ENCODE data around the gene DEFB131B.
A peak's percentile ranks its signal among the peaks of the same experiment; 100 is the strongest.

The DEFB131B gene

GRCh38 chr11:71914617-71915189, 36.5 kb downstream of the DEFB131B start:
- no peaks in the 10 kb centered on the region; the same call in 1 of the 2 replicates for H3K9me3 ChIP-seq
- H4K20me1 ChIP-seq, result no peaks in the 10 kb centered on the region
- no peak overlapping the region for H3K9ac ChIP-seq
- H3K27ac ChIP-seq, result peak overlapping the region; percentile 61; the same call in 1 of the 2 replicates
- peaks cover 76% of the 10 kb centered on the region for H3K36me3 ChIP-seq
- H3K4me1 ChIP-seq, result peaks cover 25% of the 10 kb centered on the region
- no peaks in the 10 kb centered on the region for H3K27me3 ChIP-seq
- H3K4me3 ChIP-seq, result no peak overlapping the region
- H3K4me2 ChIP-seq, result peak overlapping the region; percentile 56
- no peak for TF ChIP-seq Cebpa-rat (IDR thresholded peaks at IDR 0.05)

- Histone ChIP-seq H4K20me1 (no peaks in the 10 kb centered on the region), H3K27me3 (no peaks in the 10 kb centered on the region), H3K36me3 (peaks cover 73% of the 10 kb centered on the region), H3K4me3 (no peak overlapping the region), H3K4me2 (no peak overlapping the region), H3K9me3 (no peaks in the 10 kb centered on the region; the same call in 1 of the 2 replicates), H3K27ac (no peak overlapping the region), H3K9ac (no peak overlapping the region), H3K4me1 (peaks cover 36% of the 10 kb centered on the region)
- no peak for TF ChIP-seq Cebpa-rat (IDR thresholded peaks at IDR 0.05)
Measured at GRCh38 chr11:71917646-71918140, 39.4 kb downstream of the DEFB131B start.

GRCh38 chr11:71927820-71928736, 49.8 kb downstream of the DEFB131B start, which contains the start of gene XNDC1N:
Gene XNDC1N (minus strand): TSS chr11:71928594. CDS start chr11:71923353, 5,241 bp downstream.
- peaks cover 26% of the 10 kb centered on the region for H3K36me3 ChIP-seq
- peak within 1 kb of the TSS; percentile 91 for H3K4me3 ChIP-seq
- TF ChIP-seq Cebpa-rat (IDR thresholded peaks at IDR 0.05), result no peak
- H3K27me3 ChIP-seq, result no peaks in the 10 kb centered on the region
- H3K9me3 ChIP-seq, result no peaks in the 10 kb centered on the region
- peak within 1 kb of the TSS; percentile 96 for H3K9ac ChIP-seq
- peak within 1 kb of the TSS; percentile 95 for H3K4me2 ChIP-seq
- H3K27ac ChIP-seq, result peak within 1 kb of the TSS; percentile 98
- peaks cover 36% of the 10 kb centered on the region for H3K4me1 ChIP-seq
- H4K20me1 ChIP-seq, result no peaks in the 10 kb centered on the region; the same call in 1 of the 2 replicates

- Histone ChIP-seq H3K36me3 (peaks cover 20% of the 10 kb centered on the region), H3K4me3 (peak within 1 kb of the TSS; percentile 91), H3K9ac (peak within 1 kb of the TSS; percentile 96), H3K4me1 (peaks cover 37% of the 10 kb centered on the region), H3K27me3 (no peaks in the 10 kb centered on the region), H4K20me1 (peaks cover 4% of the 10 kb centered on the region), H3K4me2 (peak within 1 kb of the TSS; percentile 95), H3K27ac (peak within 1 kb of the TSS; percentile 98), H3K9me3 (no peaks in the 10 kb centered on the region)
- no peak for TF ChIP-seq Cebpa-rat (IDR thresholded peaks at IDR 0.05)
Measured at GRCh38 chr11:71928737-71929443, 50.6 kb downstream of the DEFB131B start, which contains the start of gene RNF121. Gene RNF121 (plus strand): TSS chr11:71929046. CDS start chr11:71929062, 16 bp downstream.

- H3K27ac ChIP-seq, result peak overlapping the region; percentile 98
- peaks cover 43% of the 10 kb centered on the region for H3K4me1 ChIP-seq
- H3K27me3 ChIP-seq, result no peaks in the 10 kb centered on the region
- H3K9me3 ChIP-seq, result no peaks in the 10 kb centered on the region
- H4K20me1 ChIP-seq, result peaks cover 10% of the 10 kb centered on the region
- peaks cover 16% of the 10 kb centered on the region for H3K36me3 ChIP-seq
- H3K9ac ChIP-seq, result peak overlapping the region; percentile 96
- H3K4me2 ChIP-seq, result peak overlapping the region; percentile 95
- peak overlapping the region; percentile 91 for H3K4me3 ChIP-seq
- TF ChIP-seq Cebpa-rat (IDR thresholded peaks at IDR 0.05), result no peak
Measured at GRCh38 chr11:71929491-71929890, 51.2 kb downstream of the DEFB131B start.

- Histone ChIP-seq H3K27ac (no peak overlapping the region), H4K20me1 (peaks cover 18% of the 10 kb centered on the region), H3K4me1 (peaks cover 44% of the 10 kb centered on the region), H3K9me3 (no peaks in the 10 kb centered on the region), H3K27me3 (no peaks in the 10 kb centered on the region), H3K9ac (no peak overlapping the region), H3K36me3 (peaks cover 9% of the 10 kb centered on the region), H3K4me3 (no peak overlapping the region), H3K4me2 (peak overlapping the region; percentile 95)
- TF ChIP-seq Cebpa-rat (IDR thresholded peaks at IDR 0.05), result no peak
Measured at GRCh38 chr11:71930556-71931244, 52.4 kb downstream of the DEFB131B start.

- H3K4me3 ChIP-seq, result no peak overlapping the region
- H3K36me3 ChIP-seq, result peaks cover 4% of the 10 kb centered on the region
- H3K27me3 ChIP-seq, result no peaks in the 10 kb centered on the region
- peaks cover 44% of the 10 kb centered on the region for H3K4me1 ChIP-seq
- TF ChIP-seq Cebpa-rat (IDR thresholded peaks at IDR 0.05), result no peak
- no peak overlapping the region for H3K27ac ChIP-seq
- peak overlapping the region; percentile 95; the same call in 1 of the 2 replicates for H3K4me2 ChIP-seq
- peaks cover 18% of the 10 kb centered on the region for H4K20me1 ChIP-seq
- H3K9ac ChIP-seq, result no peak overlapping the region
- H3K9me3 ChIP-seq, result no peaks in the 10 kb centered on the region
Measured at GRCh38 chr11:71931245-71931602, 53.0 kb downstream of the DEFB131B start.

GRCh38 chr11:71933141-71933933, 55.1 kb downstream of the DEFB131B start:
- Histone ChIP-seq H3K4me3 (no peak overlapping the region), H3K27me3 (no peaks in the 10 kb centered on the region), H3K36me3 (peaks cover 14% of the 10 kb centered on the region; the same call in 1 of the 2 replicates), H4K20me1 (peaks cover 25% of the 10 kb centered on the region), H3K27ac (no peak overlapping the region), H3K9me3 (no peaks in the 10 kb centered on the region), H3K4me1 (peaks cover 33% of the 10 kb centered on the region), H3K9ac (no peak overlapping the region), H3K4me2 (no peak overlapping the region; the same call in 1 of the 2 replicates)
- no peak for TF ChIP-seq Cebpa-rat (IDR thresholded peaks at IDR 0.05)

Measured in BLaER1 (cell line).